ENCODE data around the gene MAPT. TPM values are rescaled to one million over a fixed set of nuclear protein-coding genes. Genes with fewer than 3 reads are reported as not detected.

MAPT gene
- total RNA-seq, 1 donor from 2014 or later, result 2.1 TPM

GRCh38 chr17:45999900-46000290 lies 105.5 kb downstream of the MAPT start:
- FAIRE-seq, result no peak
- H3K27me3 ChIP-seq (ENCODE audit: insufficient read depth, low read length), result no peaks in the 10 kb centered on the region
- peaks cover 6% of the 10 kb centered on the region for H3K4me1 ChIP-seq (ENCODE audit: insufficient read depth, low read length)
- peaks cover 6% of the 10 kb centered on the region for H3K27me3 Mint-ChIP-seq (ENCODE audit: low read depth, unreplicated experiment)
- no peak overlapping the region for H3K4me3 Mint-ChIP-seq (ENCODE audit: unreplicated experiment)
- H3K9me3 ChIP-seq (ENCODE audit: insufficient read depth, low read depth, low read length), result no peaks in the 10 kb centered on the region
- H3K4me1 Mint-ChIP-seq (ENCODE audit: low read depth, unreplicated experiment), result peaks cover 14% of the 10 kb centered on the region
- peaks cover 2% of the 10 kb centered on the region for H3K36me3 Mint-ChIP-seq (ENCODE audit: low read depth, unreplicated experiment)
- H3K36me3 ChIP-seq (ENCODE audit: insufficient read depth, low read length), result no peaks in the 10 kb centered on the region
- no peaks in the 10 kb centered on the region for H3K9me3 Mint-ChIP-seq (ENCODE audit: unreplicated experiment)
- no peak overlapping the region for H2AFZ ChIP-seq (ENCODE audit: low read depth, low read length)
- H3K9ac ChIP-seq (ENCODE audit: low read length), result no peak overlapping the region
- no peaks in the 10 kb centered on the region for H3K79me2 ChIP-seq (ENCODE audit: insufficient read depth, low read length)
- H4K20me1 ChIP-seq (ENCODE audit: insufficient read depth, low read length), result no peaks in the 10 kb centered on the region
- no peak for DNase-seq (ENCODE audit: low read depth)
- H3K27ac Mint-ChIP-seq (ENCODE audit: unreplicated experiment), result no peak overlapping the region
- H3K4me3 ChIP-seq (ENCODE audit: insufficient read depth, low read depth, low read length), result no peak overlapping the region
- no peak overlapping the region for H3K4me2 ChIP-seq (ENCODE audit: low read length)
- TF ChIP-seq EZH2 (IDR thresholded peaks at IDR 0.05; ENCODE audit: insufficient read depth, low read length), result no peak
- TF ChIP-seq CTCF (IDR thresholded peaks at IDR 0.05; ENCODE audit: insufficient read depth, low read depth, low read length), result no peak
- H3K27ac ChIP-seq (ENCODE audit: low read depth, low read length), result no peak overlapping the region

GRCh38 chr17:46000292-46000691 lies 105.9 kb downstream of the MAPT start:
- DNase-seq (ENCODE audit: low read depth) (no peak), FAIRE-seq (no peak)
- no peak overlapping the region for H2AFZ ChIP-seq (ENCODE audit: low read depth, low read length)
- Mint-ChIP-seq H3K36me3 (ENCODE audit: low read depth, unreplicated experiment) (peaks cover 2% of the 10 kb centered on the region), H3K4me1 (ENCODE audit: low read depth, unreplicated experiment) (peaks cover 14% of the 10 kb centered on the region), H3K27me3 (ENCODE audit: low read depth, unreplicated experiment) (peaks cover 6% of the 10 kb centered on the region), H3K4me3 (ENCODE audit: unreplicated experiment) (no peak overlapping the region), H3K9me3 (ENCODE audit: unreplicated experiment) (no peaks in the 10 kb centered on the region), H3K27ac (ENCODE audit: unreplicated experiment) (no peak overlapping the region)
- H3K4me2 ChIP-seq (ENCODE audit: low read length), result no peak overlapping the region
- TF ChIP-seq EZH2 (IDR thresholded peaks at IDR 0.05; ENCODE audit: insufficient read depth, low read length), result no peak
- TF ChIP-seq CTCF (IDR thresholded peaks at IDR 0.05; ENCODE audit: insufficient read depth, low read depth, low read length), result no peak
- no peaks in the 10 kb centered on the region for H3K9me3 ChIP-seq (ENCODE audit: insufficient read depth, low read depth, low read length)
- H3K27ac ChIP-seq (ENCODE audit: low read depth, low read length), result no peak overlapping the region
- no peak overlapping the region for H3K9ac ChIP-seq (ENCODE audit: low read length)
- H3K36me3 ChIP-seq (ENCODE audit: insufficient read depth, low read length), result no peaks in the 10 kb centered on the region
- H3K27me3 ChIP-seq (ENCODE audit: insufficient read depth, low read length), result no peaks in the 10 kb centered on the region
- no peak overlapping the region for H3K4me3 ChIP-seq (ENCODE audit: insufficient read depth, low read depth, low read length)
- no peaks in the 10 kb centered on the region for H3K79me2 ChIP-seq (ENCODE audit: insufficient read depth, low read length)
- H4K20me1 ChIP-seq (ENCODE audit: insufficient read depth, low read length), result no peaks in the 10 kb centered on the region
- peaks cover 6% of the 10 kb centered on the region for H3K4me1 ChIP-seq (ENCODE audit: insufficient read depth, low read length)

- Mint-ChIP-seq H3K27ac (ENCODE audit: unreplicated experiment) (no peak overlapping the region), H3K4me3 (ENCODE audit: unreplicated experiment) (no peak overlapping the region), H3K27me3 (ENCODE audit: low read depth, unreplicated experiment) (peaks cover 6% of the 10 kb centered on the region), H3K9me3 (ENCODE audit: unreplicated experiment) (no peaks in the 10 kb centered on the region), H3K36me3 (ENCODE audit: low read depth, unreplicated experiment) (peaks cover 2% of the 10 kb centered on the region), H3K4me1 (ENCODE audit: low read depth, unreplicated experiment) (peaks cover 14% of the 10 kb centered on the region)
- FAIRE-seq, result no peak
- H3K36me3 ChIP-seq (ENCODE audit: insufficient read depth, low read length), result no peaks in the 10 kb centered on the region
- H3K79me2 ChIP-seq (ENCODE audit: insufficient read depth, low read length), result no peaks in the 10 kb centered on the region
- H3K4me1 ChIP-seq (ENCODE audit: insufficient read depth, low read length), result peaks cover 6% of the 10 kb centered on the region
- no peak for TF ChIP-seq EZH2 (IDR thresholded peaks at IDR 0.05; ENCODE audit: insufficient read depth, low read length)
- no peak for TF ChIP-seq CTCF (IDR thresholded peaks at IDR 0.05; ENCODE audit: insufficient read depth, low read depth, low read length)
- no peak overlapping the region for H2AFZ ChIP-seq (ENCODE audit: low read depth, low read length)
- no peak overlapping the region for H3K27ac ChIP-seq (ENCODE audit: low read depth, low read length)
- H4K20me1 ChIP-seq (ENCODE audit: insufficient read depth, low read length), result no peaks in the 10 kb centered on the region
- H3K9me3 ChIP-seq (ENCODE audit: insufficient read depth, low read depth, low read length), result no peaks in the 10 kb centered on the region
- H3K4me2 ChIP-seq (ENCODE audit: low read length), result no peak overlapping the region
- no peak for DNase-seq (ENCODE audit: low read depth)
- H3K27me3 ChIP-seq (ENCODE audit: insufficient read depth, low read length), result no peaks in the 10 kb centered on the region
- H3K9ac ChIP-seq (ENCODE audit: low read length), result no peak overlapping the region
- H3K4me3 ChIP-seq (ENCODE audit: insufficient read depth, low read depth, low read length), result no peak overlapping the region
Observed at GRCh38 chr17:46000757-46001156, 106.4 kb downstream of the MAPT start.

Data from astrocyte (in vitro differentiated cells and primary cell).